GM12875 (cell line): ENCODE data around the gene FNDC4.
"Not testable (repeated sequence)": the region's sequence is repeated elsewhere in the genome, so short reads cannot be mapped to it uniquely, and the experiment has no call there.

Source experiments
- H3K4me3 ChIP-seq: one replicate; pipeline ENCODE4 v1.5.1; 2011; ENCODE audit warnings: low read depth, low read length, control low read depth
- CTCF ChIP-seq: IDR thresholded peaks from 2 replicates; pipeline ENCODE4 v1.5.1; 2011; ENCODE audit warnings: low read depth, mild to moderate bottlenecking, control low read depth, inconsistent platforms, low read length, moderate library complexity, borderline replicate concordance; ENCODE audit not compliant: insufficient read depth

The FNDC4 gene, protein sequence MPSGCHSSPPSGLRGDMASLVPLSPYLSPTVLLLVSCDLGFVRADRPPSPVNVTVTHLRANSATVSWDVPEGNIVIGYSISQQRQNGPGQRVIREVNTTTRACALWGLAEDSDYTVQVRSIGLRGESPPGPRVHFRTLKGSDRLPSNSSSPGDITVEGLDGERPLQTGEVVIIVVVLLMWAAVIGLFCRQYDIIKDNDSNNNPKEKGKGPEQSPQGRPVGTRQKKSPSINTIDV

DNA sequence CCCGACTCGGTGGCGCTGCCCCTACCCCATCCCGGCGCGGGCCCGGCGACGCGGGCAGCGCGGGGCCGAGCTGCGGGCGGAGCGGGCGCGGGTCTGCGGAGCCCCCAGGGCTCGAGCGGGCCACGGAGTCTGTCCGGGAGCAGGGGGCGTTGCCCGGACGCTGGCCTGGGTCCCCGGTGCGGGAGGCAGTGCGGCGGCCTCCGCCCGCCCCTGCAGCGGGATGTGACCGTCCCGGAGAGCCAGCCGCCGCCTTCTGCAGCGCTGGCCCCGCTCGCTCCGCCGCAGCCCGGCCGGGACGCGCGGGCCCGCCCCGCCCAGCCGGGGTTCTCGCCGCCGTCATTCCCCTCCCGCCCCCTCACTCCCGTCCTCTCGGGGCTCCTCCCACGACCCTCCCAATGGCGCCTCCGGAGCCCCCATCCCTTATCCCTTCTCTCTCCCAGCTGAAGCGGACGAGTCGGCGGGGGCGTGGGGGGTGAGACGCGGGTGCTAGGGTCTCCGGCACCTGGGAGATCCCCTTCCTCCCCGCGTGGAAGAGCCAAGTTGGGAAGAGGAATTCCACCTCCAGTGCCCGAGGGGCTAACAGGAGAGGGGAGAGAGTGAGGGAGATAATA lies at the start of gene FNDC4:
Gene FNDC4, minus strand, starts transcription at position 257 of the 611 bp plus-strand sequence. CDS start 521 bp downstream, outside the sequence.
- no peak for TF ChIP-seq CTCF
- H3K4me3 ChIP-seq: no peak within 1 kb of the TSS

- no peak for TF ChIP-seq CTCF
- H3K4me3 ChIP-seq: no peak overlapping the region
Measured at GRCh38 chr2:27544143-27544821, 49.3 kb upstream of the FNDC4 start.

DNA sequence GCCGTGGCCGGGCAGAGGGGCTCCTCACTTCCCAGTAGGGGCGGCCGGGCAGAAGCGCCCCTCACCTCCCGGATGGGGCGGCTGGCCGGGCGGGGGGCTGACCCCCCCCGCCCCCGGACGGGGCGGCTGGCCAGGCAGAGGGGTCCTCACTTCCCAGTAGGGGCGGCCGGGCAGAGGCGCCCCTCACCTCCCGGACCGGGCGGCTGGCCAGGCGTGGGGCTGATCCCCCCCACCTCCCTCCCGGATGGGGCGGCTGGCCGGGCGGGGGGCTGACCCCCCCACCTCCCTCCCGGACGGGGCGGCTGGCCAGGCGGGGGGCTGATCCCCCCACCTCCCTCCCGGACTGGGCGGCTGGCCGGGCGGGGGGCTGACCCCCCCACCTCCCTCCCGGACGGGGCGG lies 44.6 kb upstream of the FNDC4 start:
- not testable (repeated sequence) for H3K4me3 ChIP-seq

DNA sequence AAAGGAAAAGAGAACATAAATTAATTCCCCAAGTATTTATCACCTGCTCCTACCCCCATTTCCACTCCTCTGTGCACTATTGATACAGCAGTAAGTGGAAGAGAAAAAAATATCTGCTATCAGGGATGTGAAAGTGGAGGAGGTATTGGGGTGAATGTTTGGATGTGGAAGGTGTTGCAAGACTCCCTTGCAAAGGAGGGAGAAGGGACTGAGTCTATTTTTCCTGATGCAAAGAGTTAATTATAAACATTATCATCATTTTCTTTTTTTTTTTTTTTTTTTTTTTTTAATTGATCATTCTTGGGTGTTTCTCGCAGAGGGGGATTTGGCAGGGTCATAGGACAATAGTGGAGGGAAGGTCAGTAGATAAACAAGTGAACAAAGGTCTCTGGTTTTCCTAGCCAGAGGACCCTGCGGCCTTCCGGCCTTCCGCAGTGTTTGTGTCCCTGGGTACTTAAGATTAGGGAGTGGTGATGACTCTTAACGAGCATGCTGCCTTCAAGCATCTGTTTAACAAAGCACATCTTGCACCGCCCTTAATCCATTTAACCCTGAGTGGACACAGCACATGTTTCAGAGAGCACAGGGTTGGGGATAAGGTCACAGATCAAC lies 43.9 kb upstream of the FNDC4 start:
- not testable (repeated sequence) for H3K4me3 ChIP-seq

DNA sequence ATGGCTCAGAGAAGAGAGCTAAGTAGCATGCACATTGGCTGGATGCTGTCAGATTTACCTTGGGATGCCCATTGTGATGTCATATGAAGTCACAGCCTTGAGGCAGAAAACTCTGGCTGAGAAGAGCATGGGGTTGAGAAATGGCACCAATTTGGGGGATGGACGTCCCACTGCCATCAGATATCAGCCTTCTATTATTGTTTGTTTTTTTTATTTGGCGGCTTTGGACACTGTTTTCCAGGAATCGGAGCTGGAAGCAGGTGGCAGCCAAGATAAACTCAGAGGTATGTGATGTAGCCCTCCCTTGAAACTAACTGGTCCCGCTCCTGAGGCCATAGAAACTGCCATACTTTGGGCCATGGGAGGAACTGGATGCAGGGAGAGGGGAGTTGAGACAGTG lies 42.3 kb upstream of the FNDC4 start:
- TF ChIP-seq CTCF: no peak
- no peak overlapping the region for H3K4me3 ChIP-seq

- TF ChIP-seq CTCF: no peak
- no peak overlapping the region for H3K4me3 ChIP-seq
Measured at GRCh38 chr2:27531983-27532382, 37.0 kb upstream of the FNDC4 start.

- H3K4me3 ChIP-seq: no peak overlapping the region
Measured at GRCh38 chr2:27527182-27527581, 32.2 kb upstream of the FNDC4 start.

More at GRCh38 chr2:27527182-27527581, 32.2 kb upstream of the FNDC4 start:
- TF ChIP-seq CTCF: no peak
